Keratinocyte (primary cell): ENCODE results near the gene LRRC7. TPM values are rescaled to one million over a fixed set of nuclear protein-coding genes. Genes with fewer than 3 reads are reported as not detected.
A peak's percentile ranks its signal among the peaks of the same experiment; 100 is the strongest.

ENCODE experiments used
- DNase-seq: peaks from one replicate; pipeline ENCODE4 v3.0.0-alpha.2; 2011; ENCODE audit warnings: low read depth, missing footprints, low spot score
- FAIRE-seq: peaks from 2 replicates; lab custom pipeline; 2011; peaks lifted over from hg19 to GRCh38; lab: Jason Lieb, UNC
- H2AFZ ChIP-seq: 2 replicates; pipeline ENCODE4 v1.6.0; 2012; ENCODE audit warnings: low read length, control low read depth, inconsistent platforms; ENCODE audit not compliant: control insufficient read depth
- H3K27ac ChIP-seq: 2 replicates; pipeline ENCODE4 v1.5.1; 2011; ENCODE audit warnings: low read length; ENCODE audit not compliant: control insufficient read depth, insufficient read depth
- H3K27me3 ChIP-seq: 3 replicates; pipeline ENCODE4 v1.6.0; 2011; ENCODE audit warnings: low read length; ENCODE audit not compliant: control insufficient read depth, insufficient read depth; ENCODE audit errors: extremely low read depth
- H3K36me3 ChIP-seq, 2 experiments: 2 replicates in 1 of 2; 3 replicates in 1 of 2; pipeline ENCODE4 v1.5.1; 2011; ENCODE audit warnings: low read length in 2 of 2, mild to moderate bottlenecking in 1 of 2; ENCODE audit not compliant: control insufficient read depth in 2 of 2, insufficient read depth in 2 of 2; ENCODE audit errors: extremely low read depth in 1 of 2
- H3K4me1 ChIP-seq: 3 replicates; pipeline ENCODE4 v1.5.1; 2011; ENCODE audit warnings: low read length; ENCODE audit not compliant: control insufficient read depth, insufficient read depth; ENCODE audit errors: extremely low read depth
- H3K4me2 ChIP-seq: 3 replicates; pipeline ENCODE4 v1.6.0; 2011; ENCODE audit warnings: low read depth, low read length; ENCODE audit not compliant: control insufficient read depth, insufficient read depth; ENCODE audit errors: extremely low read depth
- H3K4me3 ChIP-seq, 3 experiments: fragments of 200-600 bp in 1 of 3; sonication (generic) in 1 of 3; 2 replicates in 2 of 3; 3 replicates in 1 of 3; pipeline ENCODE4 v1.5.1; 2011 to 2016; ENCODE audit warnings: low read length in 3 of 3, mild to moderate bottlenecking in 3 of 3, control low read depth in 2 of 3, inconsistent platforms in 1 of 3, low read depth in 1 of 3, mixed read lengths in 1 of 3, mixed run types in 1 of 3, moderate library complexity in 1 of 3; ENCODE audit not compliant: control insufficient read depth in 2 of 3, insufficient read depth in 2 of 3; ENCODE audit errors: extremely low read depth in 1 of 3
- H3K79me2 ChIP-seq: 2 replicates; pipeline ENCODE4 v1.6.0; 2012; ENCODE audit warnings: low read length; ENCODE audit not compliant: control insufficient read depth, insufficient read depth
- H3K9ac ChIP-seq: 3 replicates; pipeline ENCODE4 v1.6.0; 2011; ENCODE audit warnings: low read length; ENCODE audit not compliant: control insufficient read depth, insufficient read depth; ENCODE audit errors: extremely low read depth
- H3K9me1 ChIP-seq: 3 replicates; pipeline ENCODE4 v1.6.0; 2011; ENCODE audit warnings: low read length; ENCODE audit not compliant: control insufficient read depth, insufficient read depth; ENCODE audit errors: extremely low read depth
- H3K9me3 ChIP-seq: 2 replicates; pipeline ENCODE4 v1.5.1; 2012; ENCODE audit warnings: low read depth, low read length; ENCODE audit not compliant: control insufficient read depth
- H4K20me1 ChIP-seq: 3 replicates; pipeline ENCODE4 v1.6.0; 2011; ENCODE audit warnings: low read length; ENCODE audit not compliant: control insufficient read depth, insufficient read depth; ENCODE audit errors: extremely low read depth
- EZH2 ChIP-seq: IDR thresholded peaks from one replicate; pipeline ENCODE4 v1.6.1; 2012; ENCODE audit warnings: inconsistent platforms, mild to moderate bottlenecking, low read length, moderate library complexity
- dilution Hi-C: fragments of 300-500 bp; cut with MboI; formaldehyde crosslinking; loops from one replicate; pipeline ENCODE4 v1.7.0; 2020; ENCODE audit warnings: low sequenced_read_pairs; ENCODE audit not compliant: extremely low pct_ligation_motif_present
- polyA plus RNA-seq, 5 experiments: library from polyadenylated mRNA; depleted of rRNA in 3 of 5; stranded (reverse) in 3 of 5; stranded (forward) in 1 of 5; unstranded in 1 of 5; fragments of >200 nt; gene quantifications; 1 replicate in 1 of 5; 2 replicates in 3 of 5; 3 replicates in 1 of 5; pipeline versions ENCODE4 v1.2.1 to v1.2.3, GENCODE V29; 2011 to 2012; ENCODE audit warnings: missing spikeins in 2 of 5, low read depth in 1 of 5, low replicate concordance in 1 of 5
- TF ChIP-seq, protein P1 (sequence below), 3 experiments: IDR thresholded peaks in 1 of 3; conservative IDR thresholded peaks in 1 of 3; optimal IDR thresholded peaks in 1 of 3; 2 replicates in 2 of 3; 3 replicates in 1 of 3; pipeline versions ENCODE3 to v1.5.1; 2011; ENCODE audit warnings: low read length in 3 of 3, mild to moderate bottlenecking in 3 of 3, moderate library complexity in 2 of 3, control low read depth in 1 of 3, inconsistent platforms in 1 of 3; ENCODE audit not compliant: insufficient read depth in 2 of 3; ENCODE audit errors: extremely low read depth in 1 of 3

Gene LRRC7
- polyA plus RNA-seq, 1 donor (not counting 4 experiments of a cell fraction or from before 2014, with no cell fraction given) = 0.28 TPM

DNA sequence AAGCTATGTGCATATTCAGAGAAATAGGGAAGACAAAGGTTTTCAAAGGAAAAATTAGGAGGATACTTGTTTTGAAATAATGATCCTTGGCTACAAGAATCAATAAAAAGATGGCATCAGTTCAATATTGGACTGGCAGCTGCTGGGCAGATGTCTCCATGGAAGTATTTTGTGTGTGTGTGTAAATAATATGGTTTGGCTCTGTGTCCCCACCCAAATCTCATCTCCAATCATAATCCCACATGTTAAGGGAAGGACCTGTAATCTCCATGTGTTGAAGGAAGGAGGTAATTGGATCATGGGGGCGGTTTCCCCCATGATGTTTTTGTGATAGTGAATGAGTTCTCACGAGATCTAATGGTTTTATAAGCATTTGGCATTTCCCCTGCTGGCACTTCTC lies 40.4 kb upstream of the LRRC7 start:
- peaks cover 21% of the 10 kb centered on the region for H3K4me1 ChIP-seq
- no peak overlapping the region for H3K4me3 ChIP-seq
- no peaks in the 10 kb centered on the region for H3K36me3 ChIP-seq
- DNase-seq (no peak), FAIRE-seq (no peak)
- no peaks in the 10 kb centered on the region for H3K9me1 ChIP-seq
- H3K4me2 ChIP-seq = no peak overlapping the region
- no peak overlapping the region for H2AFZ ChIP-seq
- dilution Hi-C loops = no loop called here
- H3K9ac ChIP-seq = no peak overlapping the region
- TF ChIP-seq, protein P1, sequence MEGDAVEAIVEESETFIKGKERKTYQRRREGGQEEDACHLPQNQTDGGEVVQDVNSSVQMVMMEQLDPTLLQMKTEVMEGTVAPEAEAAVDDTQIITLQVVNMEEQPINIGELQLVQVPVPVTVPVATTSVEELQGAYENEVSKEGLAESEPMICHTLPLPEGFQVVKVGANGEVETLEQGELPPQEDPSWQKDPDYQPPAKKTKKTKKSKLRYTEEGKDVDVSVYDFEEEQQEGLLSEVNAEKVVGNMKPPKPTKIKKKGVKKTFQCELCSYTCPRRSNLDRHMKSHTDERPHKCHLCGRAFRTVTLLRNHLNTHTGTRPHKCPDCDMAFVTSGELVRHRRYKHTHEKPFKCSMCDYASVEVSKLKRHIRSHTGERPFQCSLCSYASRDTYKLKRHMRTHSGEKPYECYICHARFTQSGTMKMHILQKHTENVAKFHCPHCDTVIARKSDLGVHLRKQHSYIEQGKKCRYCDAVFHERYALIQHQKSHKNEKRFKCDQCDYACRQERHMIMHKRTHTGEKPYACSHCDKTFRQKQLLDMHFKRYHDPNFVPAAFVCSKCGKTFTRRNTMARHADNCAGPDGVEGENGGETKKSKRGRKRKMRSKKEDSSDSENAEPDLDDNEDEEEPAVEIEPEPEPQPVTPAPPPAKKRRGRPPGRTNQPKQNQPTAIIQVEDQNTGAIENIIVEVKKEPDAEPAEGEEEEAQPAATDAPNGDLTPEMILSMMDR (optimal IDR thresholded peaks at IDR 0.05 in 1 of 3, IDR thresholded peaks at IDR 0.05 in 1 of 3, conservative IDR thresholded peaks at IDR 0.05 in 1 of 3; ENCODE audit: extremely low read depth in 1 of 3, insufficient read depth in 2 of 3, low read length in 3 of 3) = no peak
- TF ChIP-seq EZH2 = no peak
- H3K27ac ChIP-seq = no peak overlapping the region
- no peaks in the 10 kb centered on the region for H3K27me3 ChIP-seq
- no peaks in the 10 kb centered on the region for H3K9me3 ChIP-seq
- no peaks in the 10 kb centered on the region for H3K79me2 ChIP-seq
- no peaks in the 10 kb centered on the region for H4K20me1 ChIP-seq

DNA sequence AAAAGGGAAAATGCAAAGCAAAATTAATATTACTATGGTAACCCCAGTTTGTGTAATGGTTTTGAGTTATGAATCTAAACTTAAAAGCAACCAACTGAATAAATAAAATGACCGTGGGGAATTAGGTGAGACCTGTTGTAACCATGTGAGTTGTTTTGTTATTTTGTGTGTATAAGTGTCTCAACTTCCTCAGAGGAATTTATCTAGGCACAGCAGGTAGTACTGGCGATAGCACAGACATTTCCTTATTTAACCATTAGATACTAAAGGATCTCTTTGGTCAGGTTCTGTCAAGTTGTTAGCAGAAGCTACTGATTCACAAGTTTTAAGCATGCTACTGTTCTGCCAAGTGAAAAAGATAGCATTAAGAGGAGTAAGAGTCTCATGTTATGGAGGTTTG lies 39.3 kb upstream of the LRRC7 start:
- H2AFZ ChIP-seq = peak overlapping the region; percentile 47
- no peaks in the 10 kb centered on the region for H4K20me1 ChIP-seq
- FAIRE-seq (peak; percentile 34), DNase-seq (no peak)
- no peaks in the 10 kb centered on the region for H3K79me2 ChIP-seq
- H3K4me1 ChIP-seq = peaks cover 13% of the 10 kb centered on the region
- no peaks in the 10 kb centered on the region for H3K9me1 ChIP-seq
- H3K9me3 ChIP-seq = no peaks in the 10 kb centered on the region
- no peaks in the 10 kb centered on the region for H3K36me3 ChIP-seq
- no peak overlapping the region for H3K9ac ChIP-seq
- no peak overlapping the region for H3K4me2 ChIP-seq
- H3K27me3 ChIP-seq = no peaks in the 10 kb centered on the region
- no peak overlapping the region for H3K27ac ChIP-seq
- dilution Hi-C loops = no loop called here
- no peak overlapping the region for H3K4me3 ChIP-seq
- TF ChIP-seq EZH2 = no peak
- TF ChIP-seq, protein P1 (optimal IDR thresholded peaks at IDR 0.05 in 1 of 3, IDR thresholded peaks at IDR 0.05 in 1 of 3, conservative IDR thresholded peaks at IDR 0.05 in 1 of 3; ENCODE audit: extremely low read depth in 1 of 3, insufficient read depth in 2 of 3, low read length in 3 of 3) = no peak
